ENCODE results near the gene CCL25. TPM values are rescaled to one million over a fixed set of nuclear protein-coding genes. Genes with fewer than 3 reads are reported as not detected.

CCL25 gene
- total RNA-seq, 1 donor from 2014 or later: not detected

- TF ChIP-seq CTCF (IDR thresholded peaks at IDR 0.05; ENCODE audit: unreplicated experiment): no peak
- Mint-ChIP-seq H3K9me3 (ENCODE audit: low read depth) (no peaks in the 10 kb centered on the region), H3K4me1 (ENCODE audit: low read depth) (no peaks in the 10 kb centered on the region), H3K27me3 (no peaks in the 10 kb centered on the region), H3K4me3 (ENCODE audit: low read depth) (no peak overlapping the region), H3K27ac (no peak overlapping the region), H3K36me3 (ENCODE audit: insufficient read depth) (peaks cover 27% of the 10 kb centered on the region)
- no peak for DNase-seq (ENCODE audit: low spot score, unreplicated experiment)
These were observed 52.9 kb downstream of the CCL25 start for GRCh38 chr19:8105471-8105870.

- no peak for DNase-seq (ENCODE audit: low spot score, unreplicated experiment)
- no peaks in the 10 kb centered on the region for H3K9me3 Mint-ChIP-seq (ENCODE audit: low read depth)
- peaks cover 28% of the 10 kb centered on the region for H3K36me3 Mint-ChIP-seq (ENCODE audit: insufficient read depth)
These were observed 54.8 kb downstream of the CCL25 start for GRCh38 chr19:8107301-8107903.

GRCh38 chr19:8108560-8109445 lies 56.2 kb downstream of the CCL25 start:
- no peaks in the 10 kb centered on the region for H3K9me3 Mint-ChIP-seq (ENCODE audit: low read depth)
- H3K36me3 Mint-ChIP-seq (ENCODE audit: insufficient read depth): peaks cover 25% of the 10 kb centered on the region
- no peak overlapping the region for H3K27ac Mint-ChIP-seq
- no peak overlapping the region for H3K4me3 Mint-ChIP-seq (ENCODE audit: low read depth)
- TF ChIP-seq CTCF (IDR thresholded peaks at IDR 0.05; ENCODE audit: unreplicated experiment): no peak
- no peaks in the 10 kb centered on the region for H3K27me3 Mint-ChIP-seq
- no peak for DNase-seq (ENCODE audit: low spot score, unreplicated experiment)
- H3K4me1 Mint-ChIP-seq (ENCODE audit: low read depth): no peaks in the 10 kb centered on the region

More at GRCh38 chr19:8107301-8107903, 54.8 kb downstream of the CCL25 start:
- Mint-ChIP-seq H3K4me3 (ENCODE audit: low read depth) (no peak overlapping the region), H3K27ac (no peak overlapping the region), H3K27me3 (no peaks in the 10 kb centered on the region), H3K4me1 (ENCODE audit: low read depth) (no peaks in the 10 kb centered on the region)
- TF ChIP-seq CTCF (IDR thresholded peaks at IDR 0.05; ENCODE audit: unreplicated experiment): no peak

- Mint-ChIP-seq H3K36me3 (ENCODE audit: insufficient read depth) (peaks cover 25% of the 10 kb centered on the region), H3K9me3 (ENCODE audit: low read depth) (no peaks in the 10 kb centered on the region), H3K4me1 (ENCODE audit: low read depth) (no peaks in the 10 kb centered on the region), H3K4me3 (ENCODE audit: low read depth) (no peak overlapping the region), H3K27me3 (no peaks in the 10 kb centered on the region), H3K27ac (no peak overlapping the region)
- no peak for TF ChIP-seq CTCF (IDR thresholded peaks at IDR 0.05; ENCODE audit: unreplicated experiment)
- DNase-seq (ENCODE audit: low spot score, unreplicated experiment): no peak
These were observed 56.9 kb downstream of the CCL25 start for GRCh38 chr19:8109455-8109854.

GRCh38 chr19:8109890-8110662 lies 57.5 kb downstream of the CCL25 start:
- H3K27me3 Mint-ChIP-seq: no peaks in the 10 kb centered on the region
- no peak overlapping the region for H3K27ac Mint-ChIP-seq
- no peak overlapping the region for H3K4me3 Mint-ChIP-seq (ENCODE audit: low read depth)
- H3K9me3 Mint-ChIP-seq (ENCODE audit: low read depth): no peaks in the 10 kb centered on the region
- peaks cover 25% of the 10 kb centered on the region for H3K36me3 Mint-ChIP-seq (ENCODE audit: insufficient read depth)
- no peak for TF ChIP-seq CTCF (IDR thresholded peaks at IDR 0.05; ENCODE audit: unreplicated experiment)
- DNase-seq (ENCODE audit: low spot score, unreplicated experiment): no peak
- H3K4me1 Mint-ChIP-seq (ENCODE audit: low read depth): no peaks in the 10 kb centered on the region
